Measurements from ENCODE around the gene UACA. TPM values are rescaled to one million over a fixed set of nuclear protein-coding genes. Genes with fewer than 3 reads are reported as not detected.

Gene UACA
- total RNA-seq, 4 donors from 2014 or later: 63.9 to 119 (median 92.4) TPM

DNA sequence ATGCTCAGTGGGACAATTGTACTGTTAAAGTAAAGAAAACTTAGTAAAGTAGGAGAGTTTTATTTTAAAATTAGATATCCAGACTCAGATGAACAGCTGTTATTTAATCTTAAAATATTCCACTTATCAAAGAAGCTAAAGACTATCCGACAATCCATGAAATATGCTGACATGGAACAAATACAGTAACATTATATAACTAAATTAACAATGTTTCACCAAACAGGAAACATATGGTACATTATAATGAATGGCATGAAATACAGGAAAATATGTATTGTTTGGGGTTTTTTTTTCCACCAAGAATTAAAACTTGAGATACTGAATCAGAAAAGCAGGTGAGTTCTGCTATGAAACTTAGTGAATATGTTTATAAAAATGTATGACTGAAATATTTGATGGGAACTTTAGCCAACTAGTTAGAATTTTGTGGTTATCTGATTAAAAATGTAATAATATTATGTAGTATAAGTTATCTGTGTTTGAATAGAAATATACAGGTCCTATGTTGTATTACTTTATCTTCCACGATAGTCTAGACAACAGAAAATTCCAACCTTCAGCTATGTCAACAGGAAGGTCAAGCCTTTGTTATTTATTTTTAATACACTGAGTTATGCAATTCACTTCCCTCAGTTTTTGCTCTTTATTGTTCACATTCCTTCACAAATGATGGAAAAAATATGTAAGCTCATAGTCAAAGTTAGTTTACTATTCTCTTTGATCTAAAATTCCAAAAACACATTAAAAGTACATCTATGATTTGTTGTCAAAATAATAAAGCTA lies 72.7 kb downstream of the UACA start:
- 42 to 54% methylated on average over 2 of the region's 2 CpGs for WGBS, 2 donors
- H3K36me3 ChIP-seq: peaks cover 2 to 6% of the 10 kb centered on the region in 2 donors
- no peaks in the 10 kb centered on the region for H3K9me3 ChIP-seq
- no peak for TF ChIP-seq POLR2A (IDR thresholded peaks at IDR 0.05)
- TF ChIP-seq, protein P1, sequence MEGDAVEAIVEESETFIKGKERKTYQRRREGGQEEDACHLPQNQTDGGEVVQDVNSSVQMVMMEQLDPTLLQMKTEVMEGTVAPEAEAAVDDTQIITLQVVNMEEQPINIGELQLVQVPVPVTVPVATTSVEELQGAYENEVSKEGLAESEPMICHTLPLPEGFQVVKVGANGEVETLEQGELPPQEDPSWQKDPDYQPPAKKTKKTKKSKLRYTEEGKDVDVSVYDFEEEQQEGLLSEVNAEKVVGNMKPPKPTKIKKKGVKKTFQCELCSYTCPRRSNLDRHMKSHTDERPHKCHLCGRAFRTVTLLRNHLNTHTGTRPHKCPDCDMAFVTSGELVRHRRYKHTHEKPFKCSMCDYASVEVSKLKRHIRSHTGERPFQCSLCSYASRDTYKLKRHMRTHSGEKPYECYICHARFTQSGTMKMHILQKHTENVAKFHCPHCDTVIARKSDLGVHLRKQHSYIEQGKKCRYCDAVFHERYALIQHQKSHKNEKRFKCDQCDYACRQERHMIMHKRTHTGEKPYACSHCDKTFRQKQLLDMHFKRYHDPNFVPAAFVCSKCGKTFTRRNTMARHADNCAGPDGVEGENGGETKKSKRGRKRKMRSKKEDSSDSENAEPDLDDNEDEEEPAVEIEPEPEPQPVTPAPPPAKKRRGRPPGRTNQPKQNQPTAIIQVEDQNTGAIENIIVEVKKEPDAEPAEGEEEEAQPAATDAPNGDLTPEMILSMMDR (IDR thresholded peaks at IDR 0.05): no peak
- no peaks in the 10 kb centered on the region for H3K27me3 ChIP-seq
- peak overlapping the region in 1 of 3 donors; percentile 18 for H3K27ac ChIP-seq
- DNase-seq: no peak
- H3K4me1 ChIP-seq: peaks cover 26 to 30% of the 10 kb centered on the region in 2 donors
- intact Hi-C loops (cut with DNase I): no loop called here
- H3K4me3 ChIP-seq (replicated peaks in 1 of 3): no peak overlapping the region

DNA sequence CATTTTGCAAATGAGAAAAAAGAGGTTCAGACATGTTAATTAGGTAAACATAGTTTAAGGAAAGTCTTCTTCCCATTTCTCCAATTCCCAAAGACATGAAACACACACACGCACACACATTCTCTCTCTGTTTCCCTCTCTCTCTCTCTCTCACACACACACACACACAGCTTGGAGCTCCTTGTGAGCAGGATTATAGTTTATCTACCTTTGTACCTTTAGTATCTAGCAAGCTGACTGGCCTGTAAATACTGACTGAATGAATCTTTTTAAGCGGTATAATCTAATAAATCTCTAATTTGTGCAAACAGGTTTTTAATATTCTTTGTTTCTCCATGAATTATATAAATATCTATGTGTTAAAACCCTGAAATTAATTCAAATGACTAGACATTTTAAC lies 73.3 kb downstream of the UACA start:
- no peaks in the 10 kb centered on the region for H3K9me3 ChIP-seq
- intact Hi-C loops (cut with DNase I): no loop called here
- 96% methylated on average over 2 of the region's 2 CpGs for WGBS, 2 donors

DNA sequence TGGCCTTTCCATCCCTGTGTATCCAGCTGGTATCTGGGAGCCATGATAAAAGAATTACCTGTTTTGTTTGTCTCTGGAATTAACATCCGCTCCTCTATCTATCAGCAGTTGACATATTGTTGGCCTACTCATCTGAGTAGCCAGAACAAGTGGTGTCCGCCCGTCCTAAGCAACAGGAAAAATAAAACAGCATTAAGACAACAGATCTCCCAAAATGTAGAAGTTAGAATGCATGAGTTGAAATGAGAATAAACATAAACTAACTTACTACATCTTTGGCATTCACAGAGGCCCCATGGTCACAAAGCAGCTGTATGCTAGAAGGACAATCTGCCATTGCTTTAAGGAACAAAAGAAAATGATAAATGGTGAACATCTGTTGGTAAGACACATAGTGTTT lies 75.9 kb downstream of the UACA start:
- Histone ChIP-seq H3K4me3 (replicated peaks in 1 of 3) (no peak overlapping the region), H3K9me3 (no peaks in the 10 kb centered on the region), H3K36me3 (peaks cover 2 to 6% of the 10 kb centered on the region in 2 donors), H3K4me1 (peaks cover 15 to 19% of the 10 kb centered on the region in 2 donors), H3K27me3 (no peaks in the 10 kb centered on the region), H3K27ac (no peak overlapping the region)
- intact Hi-C loops (cut with DNase I): no loop called here
- DNase-seq: no peak
- no peak for TF ChIP-seq POLR2A (IDR thresholded peaks at IDR 0.05)
- WGBS, 2 donors: 88 to 89% methylated on average over 3 of the region's 3 CpGs

More for the DNA sequence above, 73.3 kb downstream of the UACA start:
- Histone ChIP-seq H3K4me3 (replicated peaks in 1 of 3) (no peak overlapping the region), H3K27me3 (no peaks in the 10 kb centered on the region), H3K36me3 (peaks cover 2 to 6% of the 10 kb centered on the region in 2 donors), H3K27ac (peak overlapping the region in 1 of 3 donors; percentile 18), H3K4me1 (peaks cover 20 to 26% of the 10 kb centered on the region in 2 donors)
- TF ChIP-seq POLR2A (IDR thresholded peaks at IDR 0.05): no peak
- TF ChIP-seq, protein P1 (IDR thresholded peaks at IDR 0.05): no peak
- no peak for DNase-seq

DNA sequence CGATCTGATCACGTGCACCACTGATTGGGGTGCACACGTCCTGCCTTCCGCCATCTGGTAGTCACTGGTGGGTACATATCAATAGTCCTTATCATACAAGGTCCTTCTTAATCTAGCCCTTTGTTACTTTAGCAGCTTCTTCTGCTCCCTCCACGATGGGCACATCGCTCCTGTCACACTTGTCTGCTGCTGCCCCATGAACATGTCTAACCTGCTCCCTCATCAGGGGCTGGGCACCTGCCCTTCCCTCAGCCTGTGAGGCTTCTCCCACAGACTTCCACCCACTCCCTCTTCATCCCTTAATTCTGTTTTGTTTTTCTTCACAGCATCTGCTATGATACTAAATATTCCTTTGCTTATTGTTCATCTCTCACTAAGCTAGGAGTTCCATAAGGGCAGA lies 82.5 kb downstream of the UACA start:
- WGBS, 2 donors: 89 to 90% methylated on average over 6 of the region's 6 CpGs
- H3K9me3 ChIP-seq: no peaks in the 10 kb centered on the region
- intact Hi-C loops (cut with DNase I): loop anchor here (5.0 kb wide), 1 partner anchor 131 kb away; no protein-coding TSS in a partner anchor

DNA sequence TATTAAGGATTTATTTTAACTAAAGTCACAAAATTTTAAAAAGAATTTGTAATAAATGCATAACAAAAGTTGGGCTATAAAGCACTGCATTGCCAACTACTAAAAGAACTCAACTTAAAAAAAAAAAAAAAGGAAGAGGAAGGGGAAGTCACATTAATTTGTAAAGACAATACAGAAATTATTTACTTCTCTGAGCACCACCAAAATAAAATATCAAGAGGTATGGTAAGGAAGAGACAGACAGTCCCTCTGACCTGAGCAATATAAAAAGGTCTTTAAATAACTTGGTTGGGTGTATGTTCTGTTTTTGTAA lies 83.5 kb downstream of the UACA start:
- DNase-seq: no peak
- H3K27ac ChIP-seq: no peak overlapping the region
- H3K36me3 ChIP-seq: peaks cover 5 to 11% of the 10 kb centered on the region in 2 donors
- H3K27me3 ChIP-seq: no peaks in the 10 kb centered on the region
- TF ChIP-seq, protein P1 (IDR thresholded peaks at IDR 0.05): peak in 1 of 6 experiments; percentile 4
- no peak for TF ChIP-seq POLR2A (IDR thresholded peaks at IDR 0.05)
- H3K9me3 ChIP-seq: no peaks in the 10 kb centered on the region
- H3K4me3 ChIP-seq (replicated peaks in 1 of 3): no peak overlapping the region
- peaks cover 6 to 21% of the 10 kb centered on the region in 2 donors for H3K4me1 ChIP-seq
- intact Hi-C loops (cut with DNase I): loop anchor here (5.0 kb wide), 1 partner anchor 132 kb away; no protein-coding TSS in a partner anchor

More for the DNA sequence above, 82.5 kb downstream of the UACA start:
- TF ChIP-seq POLR2A (IDR thresholded peaks at IDR 0.05): no peak
- TF ChIP-seq, protein P1 (IDR thresholded peaks at IDR 0.05): no peak
- no peak overlapping the region for H3K4me3 ChIP-seq (replicated peaks in 1 of 3)
- DNase-seq: no peak
- H3K36me3 ChIP-seq: peaks cover under 1 to 2% of the 10 kb centered on the region in 2 donors
- H3K4me1 ChIP-seq: peaks cover 6 to 21% of the 10 kb centered on the region in 2 donors
- H3K27ac ChIP-seq: no peak overlapping the region
- H3K27me3 ChIP-seq: no peaks in the 10 kb centered on the region

Measured in thyroid gland (tissue), 4 donors.